ENCODE data around the gene GALNT9. TPM values are rescaled to one million over a fixed set of nuclear protein-coding genes. Genes with fewer than 3 reads are reported as not detected.
A peak's percentile ranks its signal among the peaks of the same experiment; 100 is the strongest.
"Not testable (repeated sequence)": the region's sequence is repeated elsewhere in the genome, so short reads cannot be mapped to it uniquely, and the experiment has no call there.

GALNT9 gene
- total RNA-seq, 2 donors from 2014 or later: not detected

DNA sequence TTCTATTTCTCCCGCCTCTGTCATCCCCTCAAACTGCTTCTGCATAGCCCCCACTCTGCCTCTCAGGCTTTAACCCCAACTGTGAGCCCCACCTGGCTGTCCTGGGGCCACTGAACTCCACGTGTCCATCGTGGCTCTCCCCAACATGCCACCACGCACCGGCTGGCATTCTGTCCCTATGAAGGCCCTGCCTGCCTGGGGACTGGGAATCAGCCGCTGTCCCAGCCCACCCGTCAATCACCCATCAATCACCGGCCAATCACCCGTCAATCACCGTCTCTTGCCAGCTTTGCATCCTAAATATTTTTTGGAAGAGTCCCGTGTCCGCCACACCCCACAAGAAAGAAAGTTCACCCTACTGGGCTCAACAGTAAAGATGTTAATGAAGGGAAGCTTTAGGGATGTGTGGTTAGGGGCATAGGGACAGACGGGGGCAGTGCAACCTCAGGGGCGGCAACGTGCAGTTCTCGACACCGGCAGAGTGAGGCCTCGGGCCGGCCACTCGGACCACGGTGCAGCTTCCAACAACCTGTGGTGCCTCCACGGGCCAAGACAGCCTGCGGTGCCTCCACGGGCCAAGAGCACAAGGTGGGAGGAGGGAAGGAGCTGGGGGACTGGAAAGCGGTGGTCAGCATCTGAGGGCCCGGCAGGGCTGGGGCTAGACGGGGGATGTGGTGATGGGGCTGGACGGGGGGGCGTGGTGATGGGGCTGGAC, 85.6 kb downstream of the GALNT9 start:
- DNase-seq (no peak), ATAC-seq (no peak)
- Mint-ChIP-seq H3K4me3 (no peak overlapping the region), H3K27me3 (peaks cover 9% of the 10 kb centered on the region), H3K36me3 (ENCODE audit: low read depth) (no peaks in the 10 kb centered on the region), H3K27ac (no peak overlapping the region), H3K4me1 (peaks cover 11% of the 10 kb centered on the region)
- H3K9me3 ChIP-seq (ENCODE audit: control insufficient read depth, low read length, poor library complexity, severe bottlenecking): no peaks in the 10 kb centered on the region

DNA sequence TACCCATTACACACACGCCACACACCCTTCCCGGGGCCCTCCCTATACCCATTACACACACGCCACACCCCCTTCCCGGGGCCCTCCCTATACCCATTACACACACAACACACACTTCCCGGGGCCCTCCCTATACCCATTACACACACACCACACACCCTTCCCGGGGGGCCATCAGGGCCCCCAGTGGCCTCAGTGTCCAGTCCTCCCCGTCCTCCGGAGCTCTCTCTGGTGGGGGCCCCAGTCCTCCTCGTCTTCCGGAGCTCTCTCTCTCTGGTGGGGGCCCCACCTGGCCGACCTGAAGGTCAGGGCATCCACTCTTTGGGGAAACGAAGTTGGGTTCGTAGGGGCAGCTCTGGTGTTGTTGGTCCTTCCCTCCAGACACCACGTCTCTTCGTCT, 86.2 kb downstream of the GALNT9 start:
- ATAC-seq; H3K4me1 Mint-ChIP-seq; H3K27ac Mint-ChIP-seq; H3K4me3 Mint-ChIP-seq; H3K36me3 Mint-ChIP-seq (ENCODE audit: low read depth); H3K27me3 Mint-ChIP-seq; H3K9me3 ChIP-seq (ENCODE audit: control insufficient read depth, low read length, poor library complexity, severe bottlenecking); DNase-seq: not testable (repeated sequence)

DNA sequence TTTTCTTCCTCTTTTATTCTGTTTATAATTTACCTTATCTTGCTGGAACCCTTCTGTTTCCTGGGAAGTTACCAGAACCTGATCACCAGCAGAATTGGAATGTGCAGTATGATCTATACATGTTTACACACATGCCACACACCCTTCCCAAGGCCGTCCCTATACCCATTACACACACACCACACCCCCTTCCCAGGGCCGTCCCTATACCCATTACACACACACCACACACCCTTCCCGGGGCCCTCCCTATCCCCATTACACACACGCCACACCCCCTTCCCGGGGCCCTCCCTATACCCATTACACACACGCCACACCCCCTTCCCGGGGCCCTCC, 88.8 kb downstream of the GALNT9 start:
- peaks cover 12% of the 10 kb centered on the region for H3K4me1 Mint-ChIP-seq
- H3K27me3 Mint-ChIP-seq; DNase-seq; H3K9me3 ChIP-seq (ENCODE audit: control insufficient read depth, low read length, poor library complexity, severe bottlenecking); H3K4me3 Mint-ChIP-seq; ATAC-seq; H3K36me3 Mint-ChIP-seq (ENCODE audit: low read depth); H3K27ac Mint-ChIP-seq: not testable (repeated sequence)

DNA sequence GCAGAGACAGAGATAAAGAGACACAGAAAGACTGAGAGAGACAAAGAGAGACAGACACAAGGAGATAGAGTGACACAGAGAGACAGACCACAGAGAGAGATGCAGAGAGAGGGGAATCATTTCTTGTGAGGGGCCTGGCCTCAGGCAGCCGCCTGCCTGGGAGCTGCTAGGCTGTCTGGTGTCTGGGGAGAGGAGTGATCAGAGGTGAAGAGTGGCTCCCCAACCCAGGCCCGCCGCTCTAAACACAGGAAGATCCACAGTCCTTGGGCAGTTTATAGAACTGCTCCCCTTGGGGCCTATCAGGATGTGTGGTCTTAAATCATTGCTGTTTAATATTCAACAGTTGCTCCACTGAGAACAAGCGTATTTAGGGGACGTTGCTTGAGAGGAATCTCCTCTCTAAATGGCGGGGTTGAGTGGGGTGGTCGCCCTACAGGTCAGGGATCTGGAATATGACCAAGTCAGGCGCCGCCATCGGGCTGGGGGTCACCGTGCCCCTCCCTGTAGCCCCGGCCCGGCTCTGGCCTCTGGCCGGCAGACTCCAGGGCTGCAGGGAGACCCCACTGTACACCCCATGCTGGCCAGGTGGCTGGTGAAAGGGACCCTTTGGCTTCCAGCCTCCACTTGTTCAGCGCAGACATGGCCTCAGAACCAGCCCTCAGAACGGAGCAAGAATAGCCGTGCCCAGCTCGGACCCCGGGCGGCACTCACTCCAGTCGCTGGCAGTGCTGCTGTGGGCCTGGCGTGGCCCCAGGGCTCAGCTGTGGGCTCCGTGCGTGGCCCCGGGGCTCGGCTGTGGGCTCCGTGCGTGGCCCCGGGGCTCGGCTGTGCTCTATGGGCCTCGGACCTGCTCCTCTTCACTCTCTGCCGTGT, 89.4 kb downstream of the GALNT9 start:
- ATAC-seq: no peak
- Mint-ChIP-seq H3K27me3 (no peaks in the 10 kb centered on the region), H3K4me3 (no peak overlapping the region), H3K4me1 (peaks cover 14% of the 10 kb centered on the region), H3K36me3 (ENCODE audit: low read depth) (no peaks in the 10 kb centered on the region), H3K27ac (peak overlapping the region; percentile 68)
- DNase-seq: no peak
- H3K9me3 ChIP-seq (ENCODE audit: control insufficient read depth, low read length, poor library complexity, severe bottlenecking): no peaks in the 10 kb centered on the region

DNA sequence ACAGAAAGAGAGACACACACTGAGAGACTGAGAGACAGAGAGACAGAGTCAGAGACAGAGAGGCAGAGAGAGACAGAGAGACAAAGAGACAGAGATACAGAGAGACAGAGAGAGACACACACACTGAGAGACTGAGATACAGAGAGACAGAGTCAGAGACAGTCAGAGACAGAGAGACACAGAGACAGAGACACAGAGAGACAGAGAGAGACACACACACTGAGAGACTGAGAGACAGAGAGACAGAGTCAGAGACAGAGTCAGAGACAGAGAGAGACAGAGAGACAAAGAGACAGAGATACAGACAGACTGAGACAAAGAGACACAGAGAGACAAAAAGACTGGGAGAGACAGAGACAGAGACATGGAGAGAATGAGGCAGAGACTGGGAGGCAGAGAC, 90.0 kb downstream of the GALNT9 start:
- Mint-ChIP-seq H3K4me1 (peaks cover 15% of the 10 kb centered on the region), H3K4me3 (no peak overlapping the region), H3K27ac (peak overlapping the region; percentile 68), H3K36me3 (ENCODE audit: low read depth) (no peaks in the 10 kb centered on the region), H3K27me3 (no peaks in the 10 kb centered on the region)
- no peaks in the 10 kb centered on the region for H3K9me3 ChIP-seq (ENCODE audit: control insufficient read depth, low read length, poor library complexity, severe bottlenecking)
- no peak for DNase-seq
- ATAC-seq: no peak

DNA sequence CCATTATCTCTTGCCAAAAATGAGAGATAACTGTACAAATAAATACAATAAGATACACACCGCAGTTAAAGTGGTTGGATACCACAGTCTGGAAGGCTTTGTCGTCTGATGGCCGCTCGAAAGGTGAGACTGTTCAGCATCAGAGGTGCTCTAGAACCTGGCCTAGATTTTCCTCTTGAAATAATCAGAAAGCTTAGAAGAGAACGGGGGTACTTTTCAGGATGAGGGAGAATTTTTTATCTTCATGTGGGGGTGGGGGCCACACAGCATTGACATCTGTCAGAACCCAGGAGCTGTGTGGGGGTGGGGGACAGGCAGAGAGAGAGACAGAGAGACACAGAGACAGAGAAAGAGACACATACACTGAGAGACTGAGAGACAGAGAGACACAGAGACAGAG, 90.5 kb downstream of the GALNT9 start:
- ATAC-seq: no peak
- no peaks in the 10 kb centered on the region for H3K9me3 ChIP-seq (ENCODE audit: control insufficient read depth, low read length, poor library complexity, severe bottlenecking)
- no peaks in the 10 kb centered on the region for H3K27me3 Mint-ChIP-seq
- H3K27ac Mint-ChIP-seq: no peak overlapping the region
- DNase-seq: no peak
- no peaks in the 10 kb centered on the region for H3K36me3 Mint-ChIP-seq (ENCODE audit: low read depth)
- peaks cover 14% of the 10 kb centered on the region for H3K4me1 Mint-ChIP-seq
- H3K4me3 Mint-ChIP-seq: no peak overlapping the region

DNA sequence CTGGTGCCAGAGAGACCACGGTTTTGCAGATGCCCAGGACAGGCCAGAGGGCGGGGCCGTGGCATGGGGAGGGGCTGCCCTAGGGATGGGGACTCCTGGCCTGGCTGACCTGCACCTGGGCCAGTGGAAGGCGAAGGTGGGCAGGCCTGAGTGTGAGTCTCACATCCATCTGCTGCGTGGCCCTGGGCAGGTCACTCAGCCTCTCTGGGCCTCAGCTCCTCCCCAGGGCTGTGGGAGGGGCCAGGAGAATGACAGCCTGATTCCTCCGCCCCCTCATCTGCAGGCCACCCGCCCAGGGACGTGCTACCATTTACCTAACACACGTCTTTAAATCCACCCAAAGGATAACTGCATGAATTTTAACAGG, 90.9 kb downstream of the GALNT9 start:
- no peak overlapping the region for H3K4me3 Mint-ChIP-seq
- no peaks in the 10 kb centered on the region for H3K36me3 Mint-ChIP-seq (ENCODE audit: low read depth)
- H3K4me1 Mint-ChIP-seq: peaks cover 11% of the 10 kb centered on the region
- no peak for DNase-seq
- H3K9me3 ChIP-seq (ENCODE audit: control insufficient read depth, low read length, poor library complexity, severe bottlenecking): no peaks in the 10 kb centered on the region
- H3K27ac Mint-ChIP-seq: no peak overlapping the region
- no peak for ATAC-seq
- no peaks in the 10 kb centered on the region for H3K27me3 Mint-ChIP-seq

DNA sequence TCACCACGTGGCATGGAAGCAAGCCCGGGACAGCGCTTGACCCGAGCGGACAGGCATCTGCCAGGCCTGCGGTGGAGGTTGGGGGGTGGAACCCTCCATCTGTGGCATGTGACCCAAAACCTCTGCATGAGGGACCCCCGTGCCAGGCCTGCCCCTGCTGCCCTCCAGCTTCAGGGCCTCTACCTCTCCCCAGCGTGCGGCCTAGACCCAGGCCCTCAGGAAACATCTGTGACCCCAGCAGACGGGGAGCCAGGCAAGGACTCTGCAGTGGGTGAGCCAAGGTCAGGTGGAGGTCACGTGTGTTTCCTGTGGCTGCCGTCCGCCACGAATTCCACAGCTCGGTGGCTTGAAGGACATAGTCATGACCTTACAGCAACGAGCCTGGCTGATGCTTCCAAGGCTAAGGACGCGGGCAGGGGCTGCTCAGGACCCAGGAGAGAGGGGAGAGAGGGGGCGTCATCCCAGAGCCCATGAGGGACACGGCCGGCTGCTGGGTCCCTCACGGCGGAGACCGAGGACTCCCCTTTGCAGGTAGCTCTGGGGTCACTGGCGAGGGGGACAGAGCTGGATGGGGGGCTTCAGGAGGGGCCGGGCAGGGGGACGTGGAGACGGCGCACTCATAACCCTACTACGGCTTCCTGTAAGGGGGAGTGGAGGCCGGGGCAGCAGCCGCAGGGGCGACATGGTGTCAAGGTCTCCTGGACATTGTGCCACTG, 91.5 kb downstream of the GALNT9 start:
- H3K4me3 Mint-ChIP-seq: no peak overlapping the region
- H3K9me3 ChIP-seq (ENCODE audit: control insufficient read depth, low read length, poor library complexity, severe bottlenecking): no peaks in the 10 kb centered on the region
- no peak overlapping the region for H3K27ac Mint-ChIP-seq
- no peak for ATAC-seq
- peaks cover 9% of the 10 kb centered on the region for H3K4me1 Mint-ChIP-seq
- DNase-seq: no peak
- H3K36me3 Mint-ChIP-seq (ENCODE audit: low read depth): no peaks in the 10 kb centered on the region
- H3K27me3 Mint-ChIP-seq: no peaks in the 10 kb centered on the region

DNA sequence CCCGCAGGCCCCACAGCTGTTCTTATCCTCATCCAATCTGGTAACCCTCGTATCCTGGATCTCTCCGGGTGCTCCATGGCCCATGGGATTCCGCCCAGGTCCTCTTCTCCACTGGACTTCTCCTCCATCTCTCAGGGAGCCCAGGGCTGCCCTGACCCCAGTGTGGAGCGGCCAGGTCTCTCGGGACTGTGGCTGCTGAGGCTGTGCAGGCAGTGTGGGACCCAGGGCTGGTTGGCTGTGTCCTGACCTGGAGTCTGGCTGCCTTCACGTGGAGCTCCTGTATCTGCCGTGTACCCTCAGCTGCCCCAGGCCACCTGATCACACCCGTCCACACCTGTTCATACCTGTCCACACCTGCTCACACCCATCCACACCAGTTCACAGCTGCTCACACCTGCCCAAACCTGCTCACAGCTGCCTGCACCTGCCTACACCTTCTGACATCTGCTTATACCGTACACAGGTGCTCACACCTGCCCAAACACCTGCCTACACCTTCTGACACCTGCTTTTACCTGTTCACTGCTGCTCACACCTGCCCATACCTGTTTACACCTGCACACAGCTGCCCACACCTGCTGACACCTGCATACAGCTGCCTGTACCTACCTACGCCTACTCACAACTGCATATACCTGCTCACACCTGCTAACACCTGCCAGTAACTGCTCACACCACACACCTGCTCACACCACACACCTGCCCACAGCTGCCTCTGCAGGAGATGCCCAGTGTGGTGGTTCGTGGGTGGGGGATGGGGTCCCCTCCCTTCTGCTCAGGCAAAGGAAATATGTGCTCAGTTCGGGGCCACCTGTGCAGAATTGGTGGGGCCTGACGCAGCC, 92.2 kb downstream of the GALNT9 start:
- Mint-ChIP-seq H3K4me1 (peaks cover 9% of the 10 kb centered on the region), H3K27me3 (no peaks in the 10 kb centered on the region), H3K36me3 (ENCODE audit: low read depth) (no peaks in the 10 kb centered on the region), H3K27ac (no peak overlapping the region), H3K4me3 (no peak overlapping the region)
- no peak for DNase-seq
- no peaks in the 10 kb centered on the region for H3K9me3 ChIP-seq (ENCODE audit: control insufficient read depth, low read length, poor library complexity, severe bottlenecking)
- no peak for ATAC-seq

DNA sequence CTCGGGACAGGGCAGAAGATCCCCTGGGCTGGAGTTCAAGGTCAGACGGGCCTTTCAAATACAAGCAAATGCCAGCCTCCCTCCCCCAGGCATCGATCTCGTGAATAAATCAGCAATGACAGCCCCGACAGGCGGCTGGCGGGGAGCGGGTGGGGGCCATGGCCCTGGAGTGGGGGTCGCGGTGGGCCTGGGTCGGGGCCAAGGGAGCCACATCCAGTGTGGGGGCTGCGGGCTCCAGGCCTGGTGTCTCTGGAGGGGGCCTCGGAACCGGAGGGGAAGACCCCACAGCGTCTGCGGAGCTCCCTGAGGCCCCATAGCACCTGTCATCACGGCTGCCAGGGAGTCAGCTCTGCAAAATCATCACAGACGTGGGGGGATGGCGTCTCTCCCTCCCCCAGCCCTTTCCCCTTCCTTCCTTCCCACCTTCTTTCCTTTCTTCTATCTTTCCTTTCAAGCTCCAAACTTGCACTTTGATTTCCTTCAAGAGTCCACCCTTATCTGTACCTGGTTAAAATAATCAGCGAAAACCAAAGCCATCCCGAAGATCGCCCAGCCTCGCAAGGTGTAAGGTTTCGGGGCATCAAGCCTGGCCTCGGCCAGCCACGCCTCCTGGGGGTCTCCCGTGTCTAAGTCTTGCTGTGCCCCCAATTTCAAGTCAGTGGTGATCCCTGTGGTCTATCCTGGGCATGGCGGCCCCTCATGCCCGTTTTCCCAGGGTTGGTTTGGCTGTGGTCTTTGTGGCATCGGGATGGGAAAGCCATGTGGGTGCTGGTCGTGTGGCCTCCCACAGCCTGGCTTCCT, 93.1 kb downstream of the GALNT9 start:
- no peak for ATAC-seq
- H3K9me3 ChIP-seq (ENCODE audit: control insufficient read depth, low read length, poor library complexity, severe bottlenecking): no peaks in the 10 kb centered on the region
- Mint-ChIP-seq H3K4me3 (no peak overlapping the region), H3K27ac (no peak overlapping the region), H3K4me1 (peaks cover 9% of the 10 kb centered on the region), H3K27me3 (no peaks in the 10 kb centered on the region), H3K36me3 (ENCODE audit: low read depth) (no peaks in the 10 kb centered on the region)
- DNase-seq: no peak

DNA sequence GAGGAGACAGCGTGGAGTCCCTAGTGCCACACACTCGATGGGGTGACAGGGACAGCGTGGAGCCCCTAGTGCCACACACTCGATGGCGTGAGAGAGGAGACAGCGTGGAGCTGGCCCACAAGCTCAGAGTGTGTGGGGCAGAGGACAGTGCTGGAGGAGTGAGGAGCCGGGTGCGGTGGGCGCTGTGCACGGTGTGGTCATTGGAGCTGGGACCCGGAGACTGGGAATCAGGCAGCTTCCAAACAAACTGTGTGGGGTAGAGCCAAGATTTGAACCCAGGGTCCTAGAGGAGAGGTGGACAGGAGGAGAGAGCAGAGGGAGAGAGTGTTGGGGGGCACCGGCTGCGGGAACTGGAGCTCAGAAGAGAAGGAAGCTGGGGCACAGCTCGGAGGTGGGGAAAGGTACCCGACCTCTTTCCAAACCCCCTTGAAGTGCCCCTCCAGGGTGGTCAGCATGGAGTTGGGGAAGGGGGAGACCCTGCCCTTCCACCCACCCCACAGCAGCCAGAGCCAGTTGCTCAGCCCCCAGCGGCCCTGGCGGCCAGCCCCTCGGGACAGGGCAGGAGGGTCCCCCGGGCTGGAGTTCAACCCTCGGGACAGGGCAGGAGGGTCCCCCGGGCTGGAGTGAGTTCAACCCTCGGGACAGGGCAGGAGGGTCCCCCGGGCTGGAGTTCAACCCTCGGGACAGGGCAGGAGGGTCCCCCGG, 94.1 kb downstream of the GALNT9 start:
- H3K9me3 ChIP-seq (ENCODE audit: control insufficient read depth, low read length, poor library complexity, severe bottlenecking): no peaks in the 10 kb centered on the region
- Mint-ChIP-seq H3K4me3 (no peak overlapping the region), H3K27me3 (no peaks in the 10 kb centered on the region), H3K27ac (no peak overlapping the region), H3K36me3 (ENCODE audit: low read depth) (no peaks in the 10 kb centered on the region), H3K4me1 (peaks cover 9% of the 10 kb centered on the region)
- ATAC-seq (no peak), DNase-seq (no peak)

DNA sequence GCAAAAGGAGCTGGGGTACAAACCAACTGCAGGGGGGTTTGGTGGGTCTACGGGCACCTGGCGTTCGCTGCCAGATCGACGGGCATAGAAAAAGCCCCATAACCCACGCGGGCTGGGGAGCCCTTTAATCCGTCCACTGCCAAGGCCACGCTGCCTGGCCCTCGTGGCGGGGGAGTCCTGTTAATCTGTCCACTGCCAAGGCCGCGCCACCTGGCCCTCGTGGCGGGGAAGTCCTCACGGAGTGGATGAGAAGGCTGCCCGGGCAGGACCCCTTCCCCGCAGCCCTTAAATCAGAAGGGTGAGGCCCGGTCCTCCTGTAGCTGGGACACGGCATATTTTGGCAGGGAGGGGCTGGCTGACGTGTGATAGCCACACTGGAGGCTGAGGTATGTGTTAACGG, 99.0 kb downstream of the GALNT9 start:
- Mint-ChIP-seq H3K4me1 (peaks cover 2% of the 10 kb centered on the region), H3K27me3 (peaks cover 14% of the 10 kb centered on the region)

More for the DNA sequence above, 99.0 kb downstream of the GALNT9 start:
- H3K27ac Mint-ChIP-seq: no peak overlapping the region
- H3K36me3 Mint-ChIP-seq (ENCODE audit: low read depth): no peaks in the 10 kb centered on the region
- DNase-seq (no peak), ATAC-seq (no peak)
- H3K4me3 Mint-ChIP-seq: no peak overlapping the region
- no peaks in the 10 kb centered on the region for H3K9me3 ChIP-seq (ENCODE audit: control insufficient read depth, low read length, poor library complexity, severe bottlenecking)
